Measurements from ENCODE around the gene CERS3.
A peak's percentile ranks its signal among the peaks of the same experiment; 100 is the strongest.

The CERS3 gene

DNA sequence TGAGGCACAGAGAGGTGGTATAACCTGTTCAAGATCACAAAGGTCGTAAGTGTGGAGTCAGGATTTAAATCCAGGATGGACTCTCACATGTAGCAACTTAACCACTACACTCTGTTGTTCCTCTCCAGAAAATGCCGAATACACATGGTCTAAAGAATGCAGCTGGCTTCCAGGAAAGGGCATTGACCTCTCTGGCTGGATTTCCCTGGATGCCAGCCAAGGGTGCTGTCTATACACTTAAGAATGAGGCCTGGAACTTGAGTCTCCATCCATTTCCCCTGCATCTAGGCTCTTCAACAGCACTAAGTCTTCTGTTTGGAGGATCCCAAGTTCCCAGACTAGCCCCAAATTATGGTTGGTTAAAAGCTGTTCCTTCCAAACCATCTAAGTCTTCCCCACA is 60.5 kb downstream of the CERS3 start:
- no peaks in the 10 kb centered on the region for H3K9me3 ChIP-seq (ENCODE audit: severe bottlenecking)
- no peak for DNase-seq (ENCODE audit: low spot score)
- H3K4me3 ChIP-seq (ENCODE audit: severe bottlenecking), result no peak overlapping the region
- no peaks in the 10 kb centered on the region for H3K27me3 ChIP-seq (ENCODE audit: insufficient read depth, poor library complexity, severe bottlenecking)
- H3K4me1 ChIP-seq (ENCODE audit: insufficient read depth, poor library complexity, severe bottlenecking), result no peaks in the 10 kb centered on the region
- TF ChIP-seq, protein P1, sequence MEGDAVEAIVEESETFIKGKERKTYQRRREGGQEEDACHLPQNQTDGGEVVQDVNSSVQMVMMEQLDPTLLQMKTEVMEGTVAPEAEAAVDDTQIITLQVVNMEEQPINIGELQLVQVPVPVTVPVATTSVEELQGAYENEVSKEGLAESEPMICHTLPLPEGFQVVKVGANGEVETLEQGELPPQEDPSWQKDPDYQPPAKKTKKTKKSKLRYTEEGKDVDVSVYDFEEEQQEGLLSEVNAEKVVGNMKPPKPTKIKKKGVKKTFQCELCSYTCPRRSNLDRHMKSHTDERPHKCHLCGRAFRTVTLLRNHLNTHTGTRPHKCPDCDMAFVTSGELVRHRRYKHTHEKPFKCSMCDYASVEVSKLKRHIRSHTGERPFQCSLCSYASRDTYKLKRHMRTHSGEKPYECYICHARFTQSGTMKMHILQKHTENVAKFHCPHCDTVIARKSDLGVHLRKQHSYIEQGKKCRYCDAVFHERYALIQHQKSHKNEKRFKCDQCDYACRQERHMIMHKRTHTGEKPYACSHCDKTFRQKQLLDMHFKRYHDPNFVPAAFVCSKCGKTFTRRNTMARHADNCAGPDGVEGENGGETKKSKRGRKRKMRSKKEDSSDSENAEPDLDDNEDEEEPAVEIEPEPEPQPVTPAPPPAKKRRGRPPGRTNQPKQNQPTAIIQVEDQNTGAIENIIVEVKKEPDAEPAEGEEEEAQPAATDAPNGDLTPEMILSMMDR (IDR thresholded peaks at IDR 0.05; ENCODE audit: poor library complexity, severe bottlenecking), result no peak
- no peak overlapping the region for H3K27ac ChIP-seq (ENCODE audit: poor library complexity, severe bottlenecking)
- ATAC-seq (ENCODE audit: low read depth), result peak; percentile 27; the same call in 1 of the 3 replicates
- no peaks in the 10 kb centered on the region for H3K36me3 ChIP-seq (ENCODE audit: low read depth)

DNA sequence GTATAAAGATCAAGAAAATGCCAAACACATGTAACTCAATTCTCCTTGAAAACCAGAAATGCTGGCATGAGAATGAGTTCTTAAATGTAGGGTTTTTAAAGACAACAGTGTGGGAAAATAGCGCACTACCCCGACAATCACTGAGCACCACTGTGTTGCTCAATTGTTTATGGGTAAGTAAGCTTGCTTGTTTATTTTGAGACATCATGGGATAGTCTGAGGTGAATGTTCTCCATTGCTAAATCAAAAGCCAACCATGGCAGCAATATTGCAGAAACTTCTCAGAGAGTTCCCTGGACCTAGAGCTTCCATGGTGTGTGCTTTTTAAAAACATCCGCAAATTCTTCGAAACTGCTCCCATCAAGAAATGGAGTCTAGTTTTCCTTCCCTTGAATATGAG is 62.7 kb downstream of the CERS3 start:
- TF ChIP-seq, protein P1 (IDR thresholded peaks at IDR 0.05; ENCODE audit: poor library complexity, severe bottlenecking), result no peak

DNA sequence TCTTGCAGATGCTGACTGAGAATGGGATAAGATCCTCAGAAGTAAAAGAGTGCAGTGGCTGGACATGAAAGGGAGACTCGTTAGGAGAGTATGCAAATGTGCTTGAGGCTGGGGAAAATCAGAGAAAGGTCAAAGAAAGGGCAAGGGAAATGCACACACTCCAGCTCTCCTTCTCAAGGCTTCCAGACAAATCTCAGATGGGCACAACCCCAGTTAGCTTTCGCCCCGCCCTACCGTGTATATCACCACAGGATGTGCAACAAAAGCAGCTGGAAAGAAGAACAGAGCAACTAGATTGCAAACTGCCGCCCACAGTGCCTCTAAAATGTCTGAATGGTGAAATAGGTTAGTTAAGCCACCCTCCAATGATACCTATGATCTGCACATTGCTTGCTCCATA is 63.9 kb downstream of the CERS3 start:
- DNase-seq (ENCODE audit: low spot score), result no peak
- ATAC-seq (ENCODE audit: low read depth), result 0 out of 3 replicates have a peak, but pooled peaks have one; percentile 44
- TF ChIP-seq, protein P1 (IDR thresholded peaks at IDR 0.05; ENCODE audit: poor library complexity, severe bottlenecking), result no peak

More for the DNA sequence above, 62.7 kb downstream of the CERS3 start:
- H3K27ac ChIP-seq (ENCODE audit: poor library complexity, severe bottlenecking), result no peak overlapping the region
- no peaks in the 10 kb centered on the region for H3K27me3 ChIP-seq (ENCODE audit: insufficient read depth, poor library complexity, severe bottlenecking)
- H3K4me3 ChIP-seq (ENCODE audit: severe bottlenecking), result no peak overlapping the region
- no peaks in the 10 kb centered on the region for H3K9me3 ChIP-seq (ENCODE audit: severe bottlenecking)
- no peaks in the 10 kb centered on the region for H3K4me1 ChIP-seq (ENCODE audit: insufficient read depth, poor library complexity, severe bottlenecking)
- no peaks in the 10 kb centered on the region for H3K36me3 ChIP-seq (ENCODE audit: low read depth)
- no peak for DNase-seq (ENCODE audit: low spot score)
- ATAC-seq (ENCODE audit: low read depth), result no peak

DNA sequence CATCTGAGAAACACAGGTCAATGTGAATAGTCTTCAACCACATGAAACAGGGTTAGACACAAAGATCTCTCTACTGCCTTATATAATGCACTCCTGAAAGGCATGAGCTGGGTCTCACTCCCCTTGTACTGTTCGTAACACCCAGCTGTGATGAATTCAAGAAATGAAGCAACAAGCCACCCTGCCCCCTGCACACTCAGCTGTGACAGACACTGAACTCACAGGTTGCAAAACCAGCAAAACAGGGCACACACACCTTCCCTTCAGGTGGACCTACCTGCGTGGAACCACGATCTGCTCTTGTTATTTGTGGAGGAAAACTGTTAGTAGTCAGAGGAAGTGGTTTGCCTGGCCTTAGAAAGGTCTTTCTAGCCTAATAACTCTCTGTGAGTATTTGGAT is 64.5 kb downstream of the CERS3 start:
- H3K27me3 ChIP-seq (ENCODE audit: insufficient read depth, poor library complexity, severe bottlenecking), result no peaks in the 10 kb centered on the region
- DNase-seq (ENCODE audit: low spot score) (no peak), ATAC-seq (ENCODE audit: low read depth) (no peak)
- no peak overlapping the region for H3K27ac ChIP-seq (ENCODE audit: poor library complexity, severe bottlenecking)
- no peaks in the 10 kb centered on the region for H3K4me1 ChIP-seq (ENCODE audit: insufficient read depth, poor library complexity, severe bottlenecking)
- H3K9me3 ChIP-seq (ENCODE audit: severe bottlenecking), result no peaks in the 10 kb centered on the region
- H3K4me3 ChIP-seq (ENCODE audit: severe bottlenecking), result no peak overlapping the region
- TF ChIP-seq, protein P1 (IDR thresholded peaks at IDR 0.05; ENCODE audit: poor library complexity, severe bottlenecking), result no peak
- no peaks in the 10 kb centered on the region for H3K36me3 ChIP-seq (ENCODE audit: low read depth)

More for the DNA sequence above, 63.9 kb downstream of the CERS3 start:
- Histone ChIP-seq H3K9me3 (ENCODE audit: severe bottlenecking) (no peaks in the 10 kb centered on the region), H3K27me3 (ENCODE audit: insufficient read depth, poor library complexity, severe bottlenecking) (no peaks in the 10 kb centered on the region), H3K4me1 (ENCODE audit: insufficient read depth, poor library complexity, severe bottlenecking) (no peaks in the 10 kb centered on the region), H3K27ac (ENCODE audit: poor library complexity, severe bottlenecking) (no peak overlapping the region), H3K36me3 (ENCODE audit: low read depth) (no peaks in the 10 kb centered on the region), H3K4me3 (ENCODE audit: severe bottlenecking) (no peak overlapping the region)

DNA sequence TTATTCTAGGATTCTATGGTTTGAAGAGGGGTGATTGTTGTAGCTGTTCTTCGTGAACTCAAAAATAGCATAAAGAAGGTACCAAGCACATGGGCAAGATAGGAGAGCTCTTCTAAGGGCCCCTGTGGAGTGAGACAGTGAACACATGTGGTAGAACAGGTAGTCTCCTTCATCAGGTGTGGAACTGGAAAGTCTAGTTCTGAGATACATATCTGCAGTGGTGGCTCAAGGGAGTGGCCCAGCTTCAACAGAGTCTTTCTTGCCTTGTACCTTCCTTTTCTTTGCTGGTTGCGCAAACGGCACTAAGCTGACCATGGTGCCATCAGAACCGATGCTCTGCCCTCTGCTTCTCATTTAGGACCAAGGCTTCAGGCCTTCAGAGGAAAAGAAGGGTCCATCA is 65.2 kb downstream of the CERS3 start:
- TF ChIP-seq, protein P1 (IDR thresholded peaks at IDR 0.05; ENCODE audit: poor library complexity, severe bottlenecking), result no peak
- no peak overlapping the region for H3K4me3 ChIP-seq (ENCODE audit: severe bottlenecking)
- H3K36me3 ChIP-seq (ENCODE audit: low read depth), result no peaks in the 10 kb centered on the region
- ATAC-seq (ENCODE audit: low read depth) (no peak), DNase-seq (ENCODE audit: low spot score) (no peak)
- no peaks in the 10 kb centered on the region for H3K9me3 ChIP-seq (ENCODE audit: severe bottlenecking)
- no peaks in the 10 kb centered on the region for H3K4me1 ChIP-seq (ENCODE audit: insufficient read depth, poor library complexity, severe bottlenecking)
- no peaks in the 10 kb centered on the region for H3K27me3 ChIP-seq (ENCODE audit: insufficient read depth, poor library complexity, severe bottlenecking)
- no peak overlapping the region for H3K27ac ChIP-seq (ENCODE audit: poor library complexity, severe bottlenecking)

All from RWPE2 (cell line).